Stimulated activated naive CD4-positive, alpha-beta T cell (primary cell): ENCODE results near the gene C17orf114.
A peak's percentile ranks its signal among the peaks of the same experiment; 100 is the strongest.
"Not testable (repeated sequence)": the region's sequence is repeated elsewhere in the genome, so short reads cannot be mapped to it uniquely, and the experiment has no call there.

Source experiments
- DNase-seq, 6 experiments: peaks; one replicate each; lab custom pipeline; 2025; lab: John Stamatoyannopoulos, UW

Gene C17orf114

GRCh38 chr17:4802228-4802627, at the start of gene C17orf114:
TSS of gene C17orf114 (minus strand) at chr17:4802328.
- no peak for DNase-seq

- DNase-seq = no peak
These were observed 49.0 kb upstream of the C17orf114 start for GRCh38 chr17:4851084-4851483.

- DNase-seq = no peak
These were observed 48.1 kb upstream of the C17orf114 start for GRCh38 chr17:4850246-4850645.

GRCh38 chr17:4849011-4849536, 46.9 kb upstream of the C17orf114 start:
- no peak for DNase-seq

GRCh38 chr17:4846635-4847390, 44.7 kb upstream of the C17orf114 start:
- no peak for DNase-seq

- no peak for DNase-seq
These were observed 43.0 kb upstream of the C17orf114 start for GRCh38 chr17:4845118-4845517.

- no peak for DNase-seq
These were observed 41.3 kb upstream of the C17orf114 start for GRCh38 chr17:4843321-4844000.

GRCh38 chr17:4842376-4842775, 40.2 kb upstream of the C17orf114 start:
- DNase-seq = no peak

GRCh38 chr17:4840893-4841242, 38.7 kb upstream of the C17orf114 start:
- DNase-seq = no peak

- no peak for DNase-seq
These were observed 38.1 kb upstream of the C17orf114 start for GRCh38 chr17:4839965-4840892.

- no peak for DNase-seq
These were observed 37.1 kb upstream of the C17orf114 start for GRCh38 chr17:4839221-4839620.

GRCh38 chr17:4838309-4838785, 36.2 kb upstream of the C17orf114 start:
- no peak for DNase-seq

GRCh38 chr17:4837471-4838308, 35.6 kb upstream of the C17orf114 start:
- DNase-seq = no peak

- no peak for DNase-seq
These were observed 34.1 kb upstream of the C17orf114 start for GRCh38 chr17:4836221-4836620.

- no peak for DNase-seq
These were observed 32.5 kb upstream of the C17orf114 start for GRCh38 chr17:4834681-4835020.

GRCh38 chr17:4833941-4834680, 32.0 kb upstream of the C17orf114 start:
- DNase-seq = peak in 2 of 6 experiments; percentile 6 to 28

GRCh38 chr17:4833178-4833940, 31.2 kb upstream of the C17orf114 start, which contains the start of gene MINK1:
TSS of gene MINK1 (plus strand) at chr17:4833340. CDS start at chr17:4833584, 244 bp downstream.
- peak; percentile 75 to 89 (median 83) for DNase-seq

- DNase-seq = not testable (repeated sequence)
These were observed 30.7 kb upstream of the C17orf114 start for GRCh38 chr17:4832829-4833177.

- no peak for DNase-seq
These were observed 25.3 kb upstream of the C17orf114 start for GRCh38 chr17:4827399-4827798.
